NCI-H2081 treated with DMSO at 0.1 percent for 48 hours (cell line): ENCODE data around the gene SKI.

Experiments used
- DNase-seq: peaks from one replicate; lab custom pipeline; 2025; lab: John Stamatoyannopoulos, UW

SKI gene

DNA sequence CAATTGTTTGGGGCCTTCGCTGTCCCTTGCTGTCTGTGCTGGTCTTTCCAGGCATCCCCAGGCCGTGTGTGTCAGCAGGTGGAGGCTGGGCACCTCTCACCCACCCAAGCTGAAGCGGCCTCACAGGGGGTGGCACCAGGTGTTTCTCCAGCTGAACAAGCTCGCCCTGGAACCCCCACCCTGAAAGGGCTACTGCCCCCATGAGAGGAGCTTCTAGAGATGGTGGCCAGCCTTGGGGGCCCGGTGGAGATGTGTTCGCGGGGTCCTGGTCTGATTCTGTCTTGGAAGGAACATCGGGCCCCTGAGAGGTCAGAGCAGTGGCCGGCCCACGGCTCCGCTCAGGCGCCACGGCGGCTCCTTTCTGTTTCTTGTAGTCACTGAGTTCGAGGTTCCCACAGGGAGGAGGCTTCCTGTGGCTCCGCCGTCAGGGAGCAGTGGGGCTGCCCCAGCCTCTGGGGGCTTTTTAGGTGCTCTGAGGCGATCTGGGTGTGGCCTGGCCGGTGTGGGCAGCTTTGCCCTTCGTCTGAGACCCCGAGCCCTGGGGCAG lies 46.9 kb downstream of the SKI start:
- no peak for DNase-seq

DNA sequence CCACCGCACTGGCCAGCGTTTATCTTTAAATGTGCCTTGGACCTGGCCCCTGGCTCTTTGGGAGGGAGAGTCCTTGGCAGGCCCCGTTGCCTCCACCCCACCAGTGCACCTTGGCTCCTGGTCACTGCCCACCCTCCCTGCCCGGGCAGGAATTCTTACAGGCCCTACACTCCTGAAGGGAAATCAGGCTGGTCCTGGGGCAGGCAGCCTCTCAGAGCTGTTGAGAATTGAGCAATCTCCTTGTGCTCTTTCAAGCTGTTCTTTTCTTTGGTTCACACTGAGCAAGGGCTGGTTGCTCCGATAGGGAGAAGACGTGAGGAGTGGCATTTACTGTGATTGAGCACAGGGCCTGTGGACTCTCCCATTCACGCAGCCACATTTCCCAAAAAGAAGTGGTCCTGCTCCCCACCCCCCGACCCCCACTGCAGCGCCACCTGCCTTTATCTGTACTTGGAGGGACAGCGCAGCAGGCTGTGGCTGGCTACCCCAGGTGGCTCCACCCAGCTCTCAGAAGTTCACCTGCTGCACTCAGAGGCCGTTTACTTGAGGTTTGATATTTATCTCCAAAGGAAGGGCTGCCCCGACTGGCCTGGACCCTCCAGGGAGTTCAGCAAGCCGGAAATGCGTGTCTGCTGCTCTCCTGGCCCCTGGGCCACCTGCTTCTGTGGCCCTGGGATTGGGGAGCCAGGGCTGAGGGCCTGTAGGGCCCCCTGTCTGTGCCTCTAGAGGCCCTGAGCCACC lies 47.8 kb downstream of the SKI start:
- DNase-seq, result no peak

DNA sequence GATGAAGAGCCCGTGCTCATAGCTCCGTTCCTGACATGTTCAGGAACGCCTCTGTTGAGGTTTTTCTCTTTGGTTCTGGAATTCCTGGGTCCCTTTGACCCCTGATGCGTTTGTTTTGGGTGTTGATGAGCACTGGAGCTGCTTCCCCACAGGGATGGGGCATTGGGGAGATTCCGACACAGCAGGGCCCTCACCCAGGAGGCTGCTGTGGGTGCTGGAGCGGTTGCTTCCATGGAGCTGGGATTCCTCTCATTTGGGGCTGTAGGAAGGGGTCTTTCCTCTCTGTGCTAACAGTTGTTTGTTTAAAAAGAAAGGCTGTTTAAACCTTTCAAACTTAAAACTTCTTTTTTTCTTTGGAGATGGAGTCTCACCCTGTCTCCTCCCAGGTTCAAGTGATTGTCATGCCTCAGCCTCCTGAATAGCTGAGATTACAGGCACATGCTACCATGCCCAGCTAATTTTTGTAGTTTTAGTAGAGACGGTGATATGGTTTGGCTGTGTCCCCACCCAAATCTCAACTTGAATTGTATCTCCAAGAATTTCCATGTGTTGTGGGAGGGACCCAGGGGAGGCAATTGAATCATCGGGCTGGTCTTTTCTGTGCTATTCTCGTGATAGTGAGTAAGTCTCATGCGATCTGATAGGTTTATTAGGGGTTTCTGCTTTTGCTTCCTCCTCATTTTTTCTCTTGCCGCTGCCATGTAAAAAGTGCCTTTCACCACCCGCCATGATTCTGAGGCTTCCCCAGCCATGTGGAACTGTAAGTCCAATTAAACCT lies 48.9 kb downstream of the SKI start:
- no peak for DNase-seq

DNA sequence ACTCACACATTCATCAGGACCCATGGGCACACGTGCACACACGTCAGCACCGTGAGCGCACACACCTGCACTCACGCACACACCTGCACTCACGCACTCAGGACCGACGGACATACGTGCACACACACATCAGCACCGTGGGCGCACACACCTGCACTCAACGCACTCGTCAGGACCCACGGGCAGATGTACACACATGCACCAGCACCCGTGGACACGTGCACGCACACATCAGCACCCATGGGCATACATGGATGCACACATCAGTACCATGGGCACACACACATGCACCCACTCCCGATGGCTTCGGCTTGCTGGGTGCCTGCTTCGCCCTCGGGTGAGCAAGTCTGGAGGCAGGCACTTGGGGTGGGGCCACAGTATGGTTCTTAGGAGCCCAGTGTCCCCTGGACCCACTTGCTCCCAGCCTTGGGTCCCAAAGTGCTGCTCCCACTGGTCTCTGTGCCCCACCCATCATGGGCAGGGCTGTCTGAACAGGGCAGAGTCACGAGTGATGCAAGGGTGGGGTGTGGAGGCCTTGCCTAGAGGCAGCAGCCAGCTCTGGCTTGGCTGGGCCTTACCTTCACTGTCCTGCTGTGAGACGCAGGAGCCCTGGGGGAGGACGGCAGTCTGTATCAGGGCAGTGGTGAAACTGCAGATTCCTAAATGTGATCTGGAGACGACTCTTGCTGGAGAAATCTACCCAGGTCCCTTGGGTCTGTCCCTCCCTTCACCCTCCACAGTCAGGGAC lies 49.8 kb downstream of the SKI start:
- DNase-seq, result no peak

DNA sequence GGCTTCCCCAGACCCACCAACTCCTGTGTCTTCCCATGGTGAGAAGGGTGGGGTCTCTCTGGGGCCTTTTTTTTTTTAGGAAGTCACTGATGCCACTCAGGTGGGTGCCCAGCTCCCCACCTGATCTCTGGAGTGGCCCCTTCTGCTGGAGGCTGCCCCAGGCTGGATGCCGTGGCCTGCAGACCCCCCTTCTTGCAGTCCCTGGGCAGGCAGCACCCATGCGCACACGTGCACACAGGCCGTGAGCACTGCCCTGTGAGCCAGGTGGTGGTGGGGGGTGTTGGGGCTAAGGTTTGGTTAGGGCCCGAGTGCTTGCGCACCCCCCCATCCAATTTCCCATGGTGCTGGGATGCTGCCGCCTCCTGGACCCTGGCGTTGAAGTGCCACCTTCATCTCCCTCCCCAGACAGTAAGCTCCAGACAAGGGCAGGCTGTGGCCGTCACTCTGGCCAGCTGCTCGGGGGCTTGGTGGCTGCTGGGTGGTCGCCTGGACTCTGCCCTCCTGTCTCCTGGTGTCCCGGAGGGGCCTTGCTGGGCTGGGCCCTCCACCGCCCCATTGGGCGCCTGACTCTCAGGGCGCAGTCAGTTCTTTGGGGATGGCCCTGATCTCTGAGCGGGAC lies 50.6 kb downstream of the SKI start:
- DNase-seq, result no peak

DNA sequence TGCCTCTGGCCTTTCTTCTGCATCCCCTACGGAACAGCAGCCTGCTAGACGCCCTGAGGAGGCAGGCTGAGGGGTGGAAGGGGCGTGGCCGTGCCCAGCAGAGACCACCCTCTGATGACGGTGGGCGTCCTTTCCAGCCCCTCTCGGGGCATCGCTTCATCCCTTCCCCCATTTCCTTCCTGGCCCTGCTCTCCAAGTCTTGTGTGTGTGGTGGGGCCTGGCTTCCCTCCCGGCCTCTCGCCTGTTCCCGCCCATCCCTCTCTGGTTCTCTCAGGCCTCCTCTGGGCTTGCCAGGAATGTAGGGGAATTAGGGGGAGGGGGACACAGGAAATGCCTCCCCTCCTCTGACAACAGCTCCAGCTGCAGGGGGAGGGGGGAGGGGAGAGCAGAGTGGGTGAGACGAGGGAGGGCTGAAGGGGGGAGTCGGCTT lies 51.1 kb downstream of the SKI start:
- no peak for DNase-seq

DNA sequence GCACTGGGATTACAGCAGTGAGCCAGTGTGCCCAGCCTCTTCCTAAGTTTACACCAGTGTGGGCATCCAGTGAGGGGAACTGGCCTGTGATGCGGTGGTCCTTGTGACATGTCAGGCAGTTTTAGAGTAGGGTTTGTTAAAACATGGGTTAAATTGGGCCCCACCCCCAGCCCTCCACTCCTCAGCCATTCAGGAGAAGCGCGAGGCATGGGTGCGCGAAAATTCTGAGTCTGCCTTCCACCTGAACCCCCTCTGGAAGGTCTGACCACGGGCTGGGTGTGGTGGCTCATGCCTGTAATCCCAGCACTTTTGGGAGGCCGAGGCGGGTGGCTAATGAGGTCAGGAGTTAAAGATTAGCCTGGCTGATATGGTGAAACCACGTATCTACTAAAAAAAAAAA lies 51.7 kb downstream of the SKI start:
- no peak for DNase-seq

DNA sequence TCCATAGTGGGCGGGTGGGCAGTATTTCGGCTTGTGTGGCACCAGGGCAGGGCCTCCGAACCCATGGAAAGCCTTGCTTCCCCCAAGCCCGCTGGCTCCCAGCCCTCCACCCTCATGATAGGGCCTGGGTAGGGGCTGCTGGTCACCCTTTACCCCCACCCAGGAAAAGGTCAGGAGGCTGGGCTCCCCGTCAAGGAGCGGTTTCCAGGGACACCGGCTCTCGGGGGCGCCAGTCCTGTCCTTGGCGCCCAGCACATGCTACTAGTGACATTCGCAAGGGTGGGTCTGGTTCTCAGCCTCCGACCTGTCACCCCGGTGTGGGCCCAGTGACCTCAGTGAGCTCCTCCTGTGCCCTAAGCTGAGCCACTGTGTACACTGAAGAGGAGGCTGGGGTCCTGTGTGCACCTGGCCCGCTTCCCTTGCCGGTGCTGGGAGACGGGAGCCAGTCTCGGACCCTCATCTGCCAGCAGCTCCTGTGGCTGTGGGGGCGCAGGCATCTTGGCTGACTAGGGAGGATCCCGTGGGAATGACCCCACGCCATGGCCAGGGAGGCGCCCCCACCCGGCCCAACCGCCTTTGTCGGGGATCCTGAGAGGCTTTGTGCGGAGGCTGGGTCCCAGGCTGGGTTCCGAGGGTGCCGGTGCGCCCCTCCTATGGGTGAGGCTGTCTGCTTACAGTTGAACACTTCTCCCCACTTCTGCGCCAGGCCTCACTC lies 54.6 kb downstream of the SKI start:
- DNase-seq, result no peak

DNA sequence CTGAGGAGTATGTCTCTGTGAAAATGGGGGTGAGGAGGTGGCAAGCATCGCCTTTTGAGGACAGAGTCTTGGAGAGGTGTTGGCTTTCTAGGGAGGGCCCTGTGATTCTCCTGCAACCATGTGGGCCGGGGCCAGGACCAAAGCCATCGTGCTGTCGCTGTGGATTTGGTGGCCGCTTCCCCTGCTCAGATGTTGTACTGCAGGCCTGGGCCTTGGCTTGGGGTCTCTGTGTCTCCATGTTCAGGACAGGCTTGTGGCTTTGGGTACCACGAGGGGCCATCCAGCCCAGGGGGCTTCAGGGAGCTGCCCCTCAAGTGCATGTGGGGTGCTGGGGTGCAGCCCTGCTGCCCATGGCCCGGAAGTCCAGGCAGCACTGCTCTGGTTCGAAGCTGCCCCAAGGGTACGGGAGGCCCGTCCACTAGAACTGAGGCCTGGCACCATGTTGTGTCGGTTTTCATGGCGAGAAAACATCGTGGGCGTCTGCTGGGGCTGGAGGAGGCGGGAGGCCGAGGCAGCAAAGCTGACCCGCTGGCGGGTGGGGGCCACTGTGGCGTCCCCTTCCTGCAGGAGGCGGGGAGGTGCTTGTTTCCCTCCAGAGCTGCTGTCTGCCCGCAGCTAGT lies 55.4 kb downstream of the SKI start:
- no peak for DNase-seq

DNA sequence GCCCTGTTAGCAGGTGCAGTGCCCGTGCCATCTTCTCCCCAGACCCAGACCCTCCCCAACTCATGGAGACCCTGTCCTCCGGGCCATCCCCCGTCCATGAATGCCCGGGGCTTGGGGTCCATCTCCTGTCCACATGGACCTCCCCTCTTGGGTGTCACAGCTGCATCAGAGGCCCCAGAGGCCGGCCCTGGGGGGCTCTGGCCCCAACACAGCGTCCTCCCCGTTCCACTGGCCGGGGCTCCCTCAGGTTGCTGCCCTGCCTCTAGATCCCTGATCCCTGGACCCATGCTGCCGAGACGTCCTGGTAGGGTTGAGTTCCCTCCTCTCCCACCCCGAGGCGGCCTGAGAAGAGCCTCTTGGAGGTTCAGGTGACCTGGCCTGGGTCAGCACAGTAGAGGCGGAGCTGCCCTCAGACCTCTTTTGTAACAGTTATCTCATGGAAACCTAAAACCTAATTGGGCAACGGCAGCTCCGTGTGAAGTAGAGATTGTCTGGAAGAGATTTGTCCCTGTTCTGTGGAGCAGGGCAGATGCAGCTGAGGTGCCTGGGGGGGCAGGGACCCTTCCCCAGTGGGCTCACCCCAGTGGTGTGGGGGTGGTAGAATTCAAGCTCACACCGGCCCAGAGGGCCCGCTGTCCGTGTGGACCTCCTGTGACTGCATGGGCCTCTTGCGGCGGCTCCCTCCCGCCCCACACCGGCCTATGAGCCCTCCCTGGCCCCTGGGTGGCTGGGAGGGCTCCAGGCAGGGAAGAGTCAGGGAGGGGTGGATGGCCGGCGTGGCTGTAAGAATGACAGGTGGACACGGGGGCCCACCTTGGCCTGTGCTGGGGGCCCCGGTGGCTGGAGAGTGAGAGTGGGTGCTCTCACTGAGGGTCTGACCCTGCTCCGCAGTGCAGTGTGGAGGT lies 56.1 kb downstream of the SKI start:
- DNase-seq, result no peak

DNA sequence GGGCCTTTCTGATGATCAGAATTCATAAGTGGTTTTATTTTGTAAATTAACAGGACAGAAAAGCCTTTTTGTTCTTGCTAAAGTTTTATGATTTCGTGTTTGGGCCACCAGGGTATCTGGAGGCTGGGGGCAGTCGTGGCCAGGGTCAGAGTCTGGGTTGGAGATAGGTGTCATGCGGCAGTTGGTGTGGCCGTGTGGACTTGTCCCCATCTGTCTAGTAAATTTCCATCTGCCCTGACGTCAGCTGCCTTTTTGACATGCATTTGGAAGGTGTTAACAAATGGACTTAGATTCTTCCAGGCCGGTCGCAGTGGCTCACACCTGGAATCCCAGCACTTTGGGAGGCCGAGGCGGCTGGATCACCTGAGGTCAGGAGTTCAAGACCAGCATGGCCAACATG lies 56.8 kb downstream of the SKI start:
- no peak for DNase-seq

DNA sequence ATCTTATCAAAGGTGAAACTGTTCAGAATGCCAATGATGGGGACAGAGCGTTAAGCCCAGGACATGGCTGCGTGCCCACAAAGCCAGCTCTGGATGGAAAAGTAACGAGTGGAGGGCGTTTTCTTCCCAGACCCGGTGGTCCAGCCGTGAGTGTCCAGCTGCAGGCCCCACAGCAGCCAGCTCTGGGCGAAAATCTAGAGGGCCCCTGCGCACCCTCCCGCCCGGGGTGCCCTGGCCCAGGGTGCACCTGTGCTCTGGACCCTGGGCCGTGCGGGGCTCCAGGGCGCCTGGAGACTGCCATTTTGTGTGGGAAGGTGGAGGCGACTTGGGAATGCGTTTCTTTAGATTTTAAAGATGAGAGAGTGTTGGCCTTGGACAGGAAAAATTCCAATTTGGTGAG lies 58.8 kb downstream of the SKI start:
- DNase-seq, result no peak

DNA sequence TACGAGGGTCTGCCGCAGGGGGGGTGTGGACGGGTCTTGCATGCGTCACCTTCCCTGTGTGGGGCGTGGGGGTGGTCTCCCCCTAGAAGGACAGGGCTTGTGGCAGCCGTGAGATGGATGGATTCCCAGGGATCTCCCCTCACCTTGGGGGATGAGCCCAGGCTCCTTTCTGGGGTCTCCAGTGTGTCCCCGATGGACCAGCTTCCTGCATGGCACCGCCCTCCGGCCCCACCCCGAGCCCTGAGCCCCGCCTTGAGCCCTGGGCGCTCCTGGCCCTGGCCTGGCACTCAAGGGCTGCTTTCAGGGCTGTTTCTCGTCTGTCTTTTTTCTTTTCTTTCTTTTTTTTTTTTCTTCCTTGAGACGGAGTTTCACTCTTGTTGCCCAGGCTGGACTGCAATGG lies 59.5 kb downstream of the SKI start:
- no peak for DNase-seq

DNA sequence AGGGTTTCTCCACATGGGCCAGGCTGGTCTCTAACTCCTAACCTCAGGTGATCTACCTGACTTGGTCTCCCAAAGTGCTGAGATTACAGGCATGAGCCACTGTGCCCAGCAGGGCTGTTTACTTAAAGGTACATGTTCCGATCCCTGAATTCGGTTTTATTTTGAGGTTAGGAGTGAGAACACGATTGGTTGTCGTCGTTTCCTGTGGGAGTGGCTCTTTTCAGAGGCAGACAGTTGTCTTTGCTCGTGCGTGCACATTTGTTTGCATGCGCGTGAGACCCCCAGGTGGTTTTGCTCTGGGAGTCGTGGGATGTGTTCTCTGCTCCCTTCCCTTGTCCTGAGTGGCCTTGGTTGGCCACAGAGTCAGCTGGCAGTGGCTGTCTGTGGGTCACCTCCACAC lies 60.2 kb downstream of the SKI start:
- no peak for DNase-seq

DNA sequence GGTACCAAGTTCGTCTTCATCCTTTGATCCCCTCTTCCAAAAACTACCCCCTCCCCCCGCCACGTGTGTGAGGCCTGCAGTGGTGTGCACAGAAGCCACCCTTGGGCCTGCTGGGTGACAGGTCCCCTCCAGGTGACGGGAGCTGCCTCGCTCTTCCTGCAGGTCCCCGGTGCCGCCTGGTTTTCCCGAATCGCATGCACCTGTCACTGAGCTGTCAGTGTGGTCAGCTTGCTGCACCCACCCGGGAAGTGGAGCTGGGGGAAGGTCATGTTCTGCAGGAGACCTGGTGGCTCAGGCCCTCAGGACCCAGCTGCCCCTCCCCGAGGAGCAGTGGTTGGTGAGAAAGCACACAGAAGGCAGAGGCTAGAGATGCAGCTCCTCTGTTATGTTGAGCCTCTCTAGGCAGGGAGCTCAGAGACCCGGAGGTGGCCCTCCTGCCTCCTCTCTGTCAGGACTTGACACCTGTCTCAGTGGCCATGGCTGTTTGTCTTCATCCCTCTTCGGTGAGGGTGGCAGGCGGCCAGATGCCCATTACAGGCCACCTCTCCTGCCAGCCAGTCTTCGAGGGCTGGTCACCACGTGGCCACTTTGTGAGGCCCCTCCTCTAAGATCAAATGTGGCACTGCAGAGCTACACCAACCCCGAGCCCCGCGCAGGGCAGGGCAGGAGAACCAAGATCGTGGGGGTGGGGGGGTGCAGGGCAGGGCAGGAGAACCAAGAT lies 60.9 kb downstream of the SKI start:
- no peak for DNase-seq

DNA sequence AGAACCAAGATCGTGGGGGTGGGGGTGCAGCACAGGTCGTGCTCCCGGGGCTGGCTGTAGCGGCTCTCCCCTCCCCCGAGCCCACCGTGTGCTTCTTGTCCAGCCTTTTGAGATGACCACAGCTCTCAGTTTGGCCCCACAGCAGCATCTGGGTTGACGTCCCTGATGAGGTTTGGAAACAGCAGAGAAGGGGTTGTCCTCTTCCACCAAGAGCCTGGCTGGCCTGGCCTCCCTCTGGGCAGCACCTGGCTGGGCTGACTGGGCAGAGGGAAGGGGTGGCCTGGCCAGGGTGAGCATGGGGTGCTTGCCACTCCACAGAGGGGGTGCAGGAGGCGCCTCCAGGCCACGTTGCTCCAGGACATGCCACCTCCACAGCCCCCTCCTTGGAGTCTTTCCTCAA lies 61.5 kb downstream of the SKI start:
- no peak for DNase-seq

DNA sequence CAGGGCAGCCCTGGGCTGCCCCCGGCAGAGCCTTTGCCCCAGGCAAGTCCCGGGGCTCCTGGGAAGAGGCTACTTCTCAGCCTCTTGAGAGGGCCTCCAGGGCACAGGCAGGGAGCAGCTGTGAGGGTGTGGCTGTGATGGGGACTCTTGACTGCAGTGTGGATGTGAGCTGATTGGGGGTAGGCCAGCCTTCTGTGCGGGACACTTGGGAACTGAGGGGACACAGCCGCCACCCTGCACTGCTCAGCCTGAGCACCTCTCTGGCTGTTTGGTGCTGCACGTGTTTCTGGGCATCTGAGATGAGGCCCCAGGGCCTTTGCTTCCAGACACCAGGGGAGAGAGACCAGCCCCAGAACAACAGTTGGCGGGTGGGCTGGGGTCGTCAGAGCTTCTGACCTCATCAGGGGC lies 62.1 kb downstream of the SKI start:
- no peak for DNase-seq

DNA sequence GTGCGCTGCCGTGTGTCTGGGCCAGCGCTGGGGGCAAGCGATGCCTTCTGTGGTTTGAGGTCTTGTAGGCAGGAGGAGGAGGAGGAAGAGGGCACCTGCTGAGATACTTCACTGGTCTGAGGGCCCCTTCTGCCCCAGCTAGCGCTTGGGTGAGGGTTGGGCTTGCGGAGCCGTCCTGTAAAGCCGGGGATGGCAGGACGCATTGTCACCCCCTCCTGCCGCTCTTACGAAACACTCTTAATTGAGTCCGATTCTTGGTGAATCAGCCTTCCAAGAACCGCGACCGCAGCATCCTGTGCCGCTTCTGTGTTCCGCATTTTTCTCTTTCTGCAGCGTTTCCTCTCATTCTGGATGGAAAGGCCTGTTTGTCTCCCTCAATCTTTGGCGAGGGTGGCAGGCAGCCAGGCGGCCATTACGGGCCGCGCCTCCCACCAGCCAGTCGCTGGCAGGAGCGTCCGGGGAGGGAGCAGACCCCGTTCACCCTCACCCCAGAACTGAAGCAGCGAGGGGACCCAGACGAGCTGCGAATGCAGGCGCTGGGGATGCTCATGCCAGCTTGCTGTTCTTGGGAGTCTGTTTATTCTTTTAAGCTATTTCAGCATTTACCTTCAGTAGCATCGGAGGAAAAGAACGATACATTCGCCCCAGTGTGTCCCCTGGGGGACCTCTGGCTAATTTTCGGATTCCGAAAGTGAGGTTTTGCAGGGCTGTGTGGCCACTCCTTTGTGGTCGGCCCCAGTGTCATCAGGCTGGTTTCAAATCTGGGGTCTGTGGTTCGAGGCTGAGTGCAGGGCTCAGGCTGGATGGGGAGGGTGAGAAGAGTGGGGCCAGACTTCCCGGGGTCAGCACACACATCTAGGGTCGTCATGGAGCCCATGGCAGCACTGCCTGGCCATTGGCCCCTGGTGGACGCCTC lies 62.7 kb downstream of the SKI start:
- no peak for DNase-seq
